Gastrocnemius medialis (tissue), 4 donors: ENCODE measurements around the gene DEDD2. TPM values are rescaled to one million over a fixed set of nuclear protein-coding genes. Genes with fewer than 3 reads are reported as not detected.

Experiments
- ATAC-seq, 2 donors: fragments of 150-250 bp; one replicate each; pipeline ENCODE4 v1.9.1; 2016
- DNase-seq, 2 donors: peaks; one replicate each; pipeline ENCODE4 v3.0.0-alpha.2; 2019
- H3K27ac ChIP-seq, 4 donors: fragments of 200-600 bp; sonication (generic); 1 replicate in 1 of 4; 2 replicates in 3 of 4; pipeline ENCODE4 v1.5.1; 2016 to 2018; ENCODE audit warnings: mild to moderate bottlenecking in 2 of 4, moderate library complexity in 1 of 4
- H3K27me3 ChIP-seq, 3 donors: fragments of 200-600 bp; sonication (generic) in 2 of 3; 1 replicate in 1 of 3; 2 replicates in 2 of 3; pipeline versions ENCODE4 v1.5.1 to v1.6.0; 2016 to 2019; ENCODE audit warnings: mild to moderate bottlenecking in 1 of 3, moderate library complexity in 1 of 3
- H3K36me3 ChIP-seq, 2 donors: fragments of 200-600 bp; sonication (generic) in 1 of 2; one replicate each; pipeline ENCODE4 v1.5.1; 2017 to 2018
- H3K4me1 ChIP-seq, 2 donors: fragments of 200-600 bp; sonication (generic) in 1 of 2; one replicate each; pipeline ENCODE4 v1.5.1; 2016 to 2017; ENCODE audit warnings: mild to moderate bottlenecking in 2 of 2
- H3K4me3 ChIP-seq, 4 donors: fragments of 200-600 bp; sonication (generic) in 3 of 4; 1 replicate in 1 of 4; 2 replicates in 3 of 4; pipeline ENCODE4 v1.5.1; 2016 to 2019; ENCODE audit warnings: mild to moderate bottlenecking in 2 of 4
- H3K9me3 ChIP-seq, 3 donors: fragments of 200-600 bp; sonication (generic) in 2 of 3; 1 replicate in 1 of 3; 2 replicates in 2 of 3; pipeline ENCODE4 v1.5.1; 2016 to 2019
- POLR2A ChIP-seq, 2 donors: fragments of 450-650 bp; IDR thresholded peaks; one replicate each; pipeline ENCODE4 v1.6.1; 2017; ENCODE audit warnings: antibody characterized with exemption in 2 of 2, mild to moderate bottlenecking in 2 of 2, moderate library complexity in 2 of 2
- in situ Hi-C, 4 donors: fragments of 200-750 bp; cut with MboI; loops; one replicate each; pipeline versions ENCODE4 v1.15.0 to v1.8.0; 2017; ENCODE audit warnings: low sequenced_read_pairs in 4 of 4
- intact Hi-C: fragments of 100-400 bp; cut with DNase I; formaldehyde crosslinking; loops from one replicate; pipeline ENCODE4 v1.15.1; 2023; ENCODE audit warnings: low total_unique reads
- total RNA-seq, 4 donors: library from RNA; depleted of rRNA; stranded (reverse); fragments of >200 nt; gene quantifications; one replicate each; pipeline versions ENCODE4 v1.1.0 to v1.2.3, GENCODE V29; 2016
- TF ChIP-seq, protein P1 (sequence below), 5 experiments: fragments of 450-650 bp in 3 of 5; fragments of 200-600 bp in 2 of 5; sonication (generic) in 2 of 5; IDR thresholded peaks in 4 of 5; conservative IDR thresholded peaks in 1 of 5; 1 replicate in 4 of 5; 2 replicates in 1 of 5; pipeline ENCODE4 v1.5.1; 2016 to 2019; ENCODE audit warnings: antibody characterized with exemption in 5 of 5, mild to moderate bottlenecking in 3 of 5, moderate library complexity in 3 of 5

Gene DEDD2
- total RNA-seq, 4 donors from 2014 or later, result 22.5 to 33.6 (median 29.2) TPM

DNA sequence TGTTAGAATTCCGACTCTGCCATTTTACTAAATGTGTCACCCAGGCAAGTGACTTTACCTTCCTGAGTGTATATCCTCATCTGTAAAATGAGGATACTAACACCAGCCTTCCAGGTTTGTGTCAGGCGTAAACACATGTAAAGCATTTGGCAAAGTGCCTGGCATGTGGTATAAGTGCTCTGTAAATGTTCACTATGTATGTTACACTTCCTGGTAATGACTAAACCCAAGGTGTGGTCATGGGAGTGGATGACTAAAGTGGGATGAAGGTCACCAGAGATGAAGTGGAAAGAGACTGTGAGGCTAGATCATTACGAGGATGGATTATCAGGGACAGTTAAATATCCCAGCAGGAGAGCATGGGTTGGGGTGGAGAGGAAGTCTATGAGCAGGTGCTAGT, 25.6 kb downstream of the DEDD2 start:
- H3K27ac ChIP-seq, result no peak overlapping the region
- in situ Hi-C loops, result no loop called here
- ATAC-seq, result no peak
- no peak for DNase-seq
- intact Hi-C loops, result no loop called here
- H3K4me1 ChIP-seq, result no peaks in the 10 kb centered on the region
- no peaks in the 10 kb centered on the region for H3K36me3 ChIP-seq
- H3K9me3 ChIP-seq, result no peaks in the 10 kb centered on the region
- H3K27me3 ChIP-seq, result no peaks in the 10 kb centered on the region
- H3K4me3 ChIP-seq, result no peak overlapping the region
- no peak for TF ChIP-seq POLR2A (IDR thresholded peaks at IDR 0.05)
- TF ChIP-seq, protein P1, sequence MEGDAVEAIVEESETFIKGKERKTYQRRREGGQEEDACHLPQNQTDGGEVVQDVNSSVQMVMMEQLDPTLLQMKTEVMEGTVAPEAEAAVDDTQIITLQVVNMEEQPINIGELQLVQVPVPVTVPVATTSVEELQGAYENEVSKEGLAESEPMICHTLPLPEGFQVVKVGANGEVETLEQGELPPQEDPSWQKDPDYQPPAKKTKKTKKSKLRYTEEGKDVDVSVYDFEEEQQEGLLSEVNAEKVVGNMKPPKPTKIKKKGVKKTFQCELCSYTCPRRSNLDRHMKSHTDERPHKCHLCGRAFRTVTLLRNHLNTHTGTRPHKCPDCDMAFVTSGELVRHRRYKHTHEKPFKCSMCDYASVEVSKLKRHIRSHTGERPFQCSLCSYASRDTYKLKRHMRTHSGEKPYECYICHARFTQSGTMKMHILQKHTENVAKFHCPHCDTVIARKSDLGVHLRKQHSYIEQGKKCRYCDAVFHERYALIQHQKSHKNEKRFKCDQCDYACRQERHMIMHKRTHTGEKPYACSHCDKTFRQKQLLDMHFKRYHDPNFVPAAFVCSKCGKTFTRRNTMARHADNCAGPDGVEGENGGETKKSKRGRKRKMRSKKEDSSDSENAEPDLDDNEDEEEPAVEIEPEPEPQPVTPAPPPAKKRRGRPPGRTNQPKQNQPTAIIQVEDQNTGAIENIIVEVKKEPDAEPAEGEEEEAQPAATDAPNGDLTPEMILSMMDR (IDR thresholded peaks at IDR 0.05 in 4 of 5, conservative IDR thresholded peaks at IDR 0.05 in 1 of 5), result no peak

DNA sequence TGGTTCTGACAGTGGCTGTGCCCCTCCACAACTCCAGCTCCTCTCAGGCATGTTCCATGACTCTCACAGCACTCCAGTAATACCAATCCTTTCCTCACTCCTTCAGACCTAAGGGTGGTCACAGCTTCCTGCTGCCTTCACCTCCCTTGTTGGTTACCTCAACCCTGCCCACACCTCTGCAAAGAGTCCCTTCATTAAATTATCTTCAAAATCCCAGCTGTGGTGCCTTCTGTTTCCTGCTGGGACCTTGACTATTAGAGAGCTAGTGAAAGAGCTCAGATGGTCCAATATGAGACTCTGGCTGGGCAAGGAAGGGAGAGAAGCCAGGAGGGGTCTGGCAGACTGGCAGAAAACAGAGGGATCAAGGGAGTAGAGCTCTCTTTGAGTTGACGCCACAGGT, 26.1 kb downstream of the DEDD2 start:
- TF ChIP-seq, protein P1 (IDR thresholded peaks at IDR 0.05 in 4 of 5, conservative IDR thresholded peaks at IDR 0.05 in 1 of 5), result no peak
- no peak for TF ChIP-seq POLR2A (IDR thresholded peaks at IDR 0.05)
- Histone ChIP-seq H3K36me3 (no peaks in the 10 kb centered on the region), H3K4me1 (no peaks in the 10 kb centered on the region), H3K9me3 (no peaks in the 10 kb centered on the region), H3K27ac (no peak overlapping the region), H3K4me3 (no peak overlapping the region), H3K27me3 (no peaks in the 10 kb centered on the region)
- in situ Hi-C loops (no loop called here), intact Hi-C loops (no loop called here)
- DNase-seq (no peak), ATAC-seq (no peak)

DNA sequence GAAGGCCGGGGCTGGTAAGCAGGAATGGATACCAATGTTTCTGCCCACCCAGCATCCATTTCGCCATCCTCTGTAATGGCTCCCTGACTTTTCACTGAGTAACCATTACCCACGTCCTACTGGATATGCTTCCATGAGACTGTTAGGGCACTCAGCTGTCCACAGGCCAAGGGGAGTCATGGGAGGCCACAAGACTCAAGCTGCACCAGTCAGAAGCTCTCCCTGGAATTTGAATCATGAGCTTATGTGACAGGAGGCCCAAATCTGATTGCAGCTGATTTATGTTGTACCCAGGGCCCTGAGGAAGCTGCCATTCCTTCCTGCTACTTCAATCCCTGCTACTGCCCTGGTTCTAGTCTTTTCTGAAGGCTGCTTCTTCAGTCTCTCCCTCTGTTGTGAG, 28.3 kb downstream of the DEDD2 start:
- intact Hi-C loops (no loop called here), in situ Hi-C loops (loop anchor here in 1 of 4 donors (10.0 kb wide), 1 partner anchor 54 kb away; the partner anchor contains the start of gene POU2F2)
- Histone ChIP-seq H3K27ac (no peak overlapping the region), H3K9me3 (no peaks in the 10 kb centered on the region), H3K27me3 (no peaks in the 10 kb centered on the region), H3K4me3 (no peak overlapping the region), H3K36me3 (no peaks in the 10 kb centered on the region), H3K4me1 (no peaks in the 10 kb centered on the region)
- no peak for ATAC-seq
- TF ChIP-seq, protein P1 (IDR thresholded peaks at IDR 0.05 in 4 of 5, conservative IDR thresholded peaks at IDR 0.05 in 1 of 5), result no peak
- no peak for TF ChIP-seq POLR2A (IDR thresholded peaks at IDR 0.05)
- DNase-seq, result no peak

DNA sequence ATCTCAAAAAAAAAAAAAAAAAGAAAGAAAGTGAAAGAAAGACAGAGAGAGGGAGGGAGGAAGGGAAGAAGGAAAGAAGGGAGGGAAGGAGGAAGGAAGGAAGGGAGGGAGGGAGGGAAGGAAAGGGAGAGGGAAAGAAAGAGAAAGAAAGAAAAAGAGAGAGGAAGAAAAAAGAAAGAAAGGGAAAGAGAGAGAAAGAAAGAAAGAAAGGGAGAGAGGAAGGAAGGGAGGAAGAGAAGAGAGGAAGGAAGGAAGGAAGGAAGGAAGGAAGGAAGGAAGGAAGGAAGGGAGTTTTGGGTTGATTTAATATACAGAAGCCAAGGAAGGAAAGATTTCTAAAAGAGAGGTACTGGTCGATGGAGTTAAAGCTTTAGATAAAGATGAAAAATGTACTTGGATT, 28.8 kb downstream of the DEDD2 start:
- H3K27me3 ChIP-seq, result no peaks in the 10 kb centered on the region
- no peak for ATAC-seq
- no peak for DNase-seq
- H3K36me3 ChIP-seq, result no peaks in the 10 kb centered on the region
- intact Hi-C loops (no loop called here), in situ Hi-C loops (loop anchor here in 1 of 4 donors (10.0 kb wide), 1 partner anchor 54 kb away; the partner anchor contains the start of gene POU2F2)
- TF ChIP-seq, protein P1 (IDR thresholded peaks at IDR 0.05 in 4 of 5, conservative IDR thresholded peaks at IDR 0.05 in 1 of 5), result no peak
- H3K9me3 ChIP-seq, result no peaks in the 10 kb centered on the region
- no peaks in the 10 kb centered on the region for H3K4me1 ChIP-seq
- H3K27ac ChIP-seq, result no peak overlapping the region
- H3K4me3 ChIP-seq, result no peak overlapping the region

DNA sequence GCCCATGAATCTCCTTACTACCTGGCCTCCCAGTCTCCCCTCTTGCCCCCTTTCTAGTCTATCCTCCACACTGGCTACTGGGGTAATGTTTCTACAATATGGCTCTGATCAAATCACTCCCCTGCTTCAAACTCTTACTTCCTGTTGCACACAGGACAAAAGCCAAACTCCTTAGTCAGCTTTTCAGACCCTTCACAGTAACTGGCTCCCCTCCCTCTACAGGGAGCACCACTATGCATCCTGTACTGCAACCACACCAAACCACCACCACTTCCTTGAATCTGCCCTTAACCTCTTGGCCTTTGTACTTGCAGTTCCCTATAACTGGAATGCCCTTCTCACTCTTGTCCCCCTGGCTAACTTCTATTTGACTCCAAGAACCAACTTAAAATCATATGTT, 32.2 kb downstream of the DEDD2 start:
- no peaks in the 10 kb centered on the region for H3K4me1 ChIP-seq
- in situ Hi-C loops, result loop anchor here in 1 of 4 donors (10.0 kb wide), 1 partner anchor 50 kb away; the partner anchor contains the start of gene POU2F2
- no peak overlapping the region for H3K27ac ChIP-seq
- no peaks in the 10 kb centered on the region for H3K9me3 ChIP-seq
- no peak for TF ChIP-seq POLR2A (IDR thresholded peaks at IDR 0.05)
- TF ChIP-seq, protein P1 (IDR thresholded peaks at IDR 0.05 in 4 of 5, conservative IDR thresholded peaks at IDR 0.05 in 1 of 5), result no peak
- no peak overlapping the region for H3K4me3 ChIP-seq
- peaks cover 11 to 17% (median 14%) of the 10 kb centered on the region in 3 donors for H3K27me3 ChIP-seq
- peak in 1 of 2 donors; percentile 25 for DNase-seq
- intact Hi-C loops, result loop anchor here (2.0 kb wide), 1 partner anchor 52 kb away; the partner anchor contains the start of gene POU2F2
- ATAC-seq, result no peak
- H3K36me3 ChIP-seq, result no peaks in the 10 kb centered on the region
